ENCODE results near the gene DDX25.

The DDX25 gene

GRCh38 chr11:125931668-125932067 is 27.4 kb downstream of the DDX25 start:
- peaks cover 33% of the 10 kb centered on the region for H3K27me3 ChIP-seq (ENCODE audit: control insufficient read depth, low read length)
- no peaks in the 10 kb centered on the region for H4K20me1 ChIP-seq (ENCODE audit: control insufficient read depth, insufficient read depth, low read depth, low read length)
- H3K27ac ChIP-seq (ENCODE audit: low read depth, low read length), result no peak overlapping the region
- H3K79me2 ChIP-seq (ENCODE audit: control insufficient read depth, low read length), result no peaks in the 10 kb centered on the region
- no peaks in the 10 kb centered on the region for H3K9me2 ChIP-seq (replicated peaks; ENCODE audit: control insufficient read depth, low read length)
- H3K4me1 ChIP-seq (ENCODE audit: control insufficient read depth, low read length), result no peaks in the 10 kb centered on the region
- H3K4me3 ChIP-seq (ENCODE audit: low read length), result no peak overlapping the region
- H3K9me3 ChIP-seq (ENCODE audit: control insufficient read depth, insufficient read depth, low read length), result no peaks in the 10 kb centered on the region
- H3F3A ChIP-seq (ENCODE audit: control insufficient read depth, insufficient read depth), result no peaks in the 10 kb centered on the region
- no peaks in the 10 kb centered on the region for H3K36me3 ChIP-seq (ENCODE audit: control insufficient read depth, low read length)
- no peak for TF ChIP-seq EZH2phosphoT487 (IDR thresholded peaks at IDR 0.05; ENCODE audit: borderline replicate concordance, low read length)
- TF ChIP-seq CTCF (IDR thresholded peaks at IDR 0.05; ENCODE audit: low read depth, low read length, poor library complexity, severe bottlenecking), result no peak
- H3K4me2 ChIP-seq (ENCODE audit: low read length), result no peak overlapping the region

- H3K79me2 ChIP-seq (ENCODE audit: control insufficient read depth, low read length), result no peaks in the 10 kb centered on the region
- H3F3A ChIP-seq (ENCODE audit: control insufficient read depth, insufficient read depth), result no peaks in the 10 kb centered on the region
- peaks cover 30% of the 10 kb centered on the region for H3K27me3 ChIP-seq (ENCODE audit: control insufficient read depth, low read length)
- no peak overlapping the region for H3K27ac ChIP-seq (ENCODE audit: low read depth, low read length)
- no peak overlapping the region for H3K4me2 ChIP-seq (ENCODE audit: low read length)
- no peak overlapping the region for H3K4me3 ChIP-seq (ENCODE audit: low read length)
- no peaks in the 10 kb centered on the region for H3K9me2 ChIP-seq (replicated peaks; ENCODE audit: control insufficient read depth, low read length)
- H3K36me3 ChIP-seq (ENCODE audit: control insufficient read depth, low read length), result no peaks in the 10 kb centered on the region
- no peaks in the 10 kb centered on the region for H3K9me3 ChIP-seq (ENCODE audit: control insufficient read depth, insufficient read depth, low read length)
- no peaks in the 10 kb centered on the region for H4K20me1 ChIP-seq (ENCODE audit: control insufficient read depth, insufficient read depth, low read depth, low read length)
- no peak for TF ChIP-seq EZH2phosphoT487 (IDR thresholded peaks at IDR 0.05; ENCODE audit: borderline replicate concordance, low read length)
- TF ChIP-seq CTCF (IDR thresholded peaks at IDR 0.05; ENCODE audit: low read depth, low read length, poor library complexity, severe bottlenecking), result no peak
- H3K4me1 ChIP-seq (ENCODE audit: control insufficient read depth, low read length), result no peaks in the 10 kb centered on the region
Measured at GRCh38 chr11:125932301-125932700, 28.0 kb downstream of the DDX25 start.

GRCh38 chr11:125933030-125933813 is 28.9 kb downstream of the DDX25 start:
- Histone ChIP-seq H4K20me1 (ENCODE audit: control insufficient read depth, insufficient read depth, low read depth, low read length) (no peaks in the 10 kb centered on the region), H3K4me1 (ENCODE audit: control insufficient read depth, low read length) (no peaks in the 10 kb centered on the region), H3K36me3 (ENCODE audit: control insufficient read depth, low read length) (no peaks in the 10 kb centered on the region), H3K27ac (ENCODE audit: low read depth, low read length) (no peak overlapping the region), H3K79me2 (ENCODE audit: control insufficient read depth, low read length) (no peaks in the 10 kb centered on the region), H3K9me3 (ENCODE audit: control insufficient read depth, insufficient read depth, low read length) (no peaks in the 10 kb centered on the region), H3K9me2 (replicated peaks; ENCODE audit: control insufficient read depth, low read length) (no peaks in the 10 kb centered on the region), H3K4me3 (ENCODE audit: low read length) (no peak overlapping the region), H3K4me2 (ENCODE audit: low read length) (no peak overlapping the region), H3F3A (ENCODE audit: control insufficient read depth, insufficient read depth) (no peaks in the 10 kb centered on the region), H3K27me3 (ENCODE audit: control insufficient read depth, low read length) (peaks cover 26% of the 10 kb centered on the region)
- no peak for TF ChIP-seq EZH2phosphoT487 (IDR thresholded peaks at IDR 0.05; ENCODE audit: borderline replicate concordance, low read length)
- no peak for TF ChIP-seq CTCF (IDR thresholded peaks at IDR 0.05; ENCODE audit: low read depth, low read length, poor library complexity, severe bottlenecking)
